ENCODE results near the gene ADSL.

GRCh38 chr22:40394607-40395006 lies 48.3 kb downstream of the ADSL start:
- TF ChIP-seq CTCF (IDR thresholded peaks at IDR 0.05; ENCODE audit: low read depth, low read length) (no peak), EZH2phosphoT487 (IDR thresholded peaks at IDR 0.05; ENCODE audit: low read depth) (no peak)
